Measurements from ENCODE around the gene NWD2. TPM values are rescaled to one million over a fixed set of nuclear protein-coding genes. Genes with fewer than 3 reads are reported as not detected.

NWD2 gene
- polyA plus RNA-seq, 1 donor (not counting 4 experiments of a cell fraction or from before 2014, with no cell fraction given): 0.10 TPM

GRCh38 chr4:37422102-37422501 lies 177.6 kb downstream of the NWD2 start:
- DNase-seq (ENCODE audit: low read depth, low spot score): no peak
- H3K27ac ChIP-seq (ENCODE audit: control insufficient read depth, insufficient read depth, low read length): no peak overlapping the region
- TF ChIP-seq EZH2 (IDR thresholded peaks at IDR 0.05; ENCODE audit: low read length) (no peak), CTCF (optimal IDR thresholded peaks at IDR 0.05 in 1 of 3, IDR thresholded peaks at IDR 0.05 in 1 of 3, conservative IDR thresholded peaks at IDR 0.05 in 1 of 3; ENCODE audit: extremely low read depth in 1 of 3, insufficient read depth in 2 of 3, low read length in 3 of 3) (no peak)
- H3K9me3 ChIP-seq (ENCODE audit: control insufficient read depth, low read depth, low read length): no peaks in the 10 kb centered on the region
- no peaks in the 10 kb centered on the region for H3K36me3 ChIP-seq (ENCODE audit: control insufficient read depth in 2 of 2, extremely low read depth in 1 of 2, insufficient read depth in 2 of 2, low read length in 2 of 2)
- no peaks in the 10 kb centered on the region for H3K27me3 ChIP-seq (ENCODE audit: control insufficient read depth, extremely low read depth, insufficient read depth, low read length)
- FAIRE-seq: no peak
- no peaks in the 10 kb centered on the region for H3K4me1 ChIP-seq (ENCODE audit: control insufficient read depth, extremely low read depth, insufficient read depth, low read length)
- H4K20me1 ChIP-seq (ENCODE audit: control insufficient read depth, extremely low read depth, insufficient read depth, low read length): no peaks in the 10 kb centered on the region
- no peak overlapping the region for H3K4me2 ChIP-seq (ENCODE audit: control insufficient read depth, extremely low read depth, insufficient read depth, low read depth, low read length)
- dilution Hi-C loops (cut with MboI; ENCODE audit: extremely low pct_ligation_motif_present, low sequenced_read_pairs): no loop called here
- H3K9ac ChIP-seq (ENCODE audit: control insufficient read depth, extremely low read depth, insufficient read depth, low read length): no peak overlapping the region
- no peaks in the 10 kb centered on the region for H3K9me1 ChIP-seq (ENCODE audit: control insufficient read depth, extremely low read depth, insufficient read depth, low read length)
- no peak overlapping the region for H3K4me3 ChIP-seq (ENCODE audit: control insufficient read depth in 2 of 3, extremely low read depth in 1 of 3, insufficient read depth in 2 of 3, low read depth in 1 of 3, low read length in 3 of 3)
- H2AFZ ChIP-seq (ENCODE audit: control insufficient read depth, low read length): no peak overlapping the region
- H3K79me2 ChIP-seq (ENCODE audit: control insufficient read depth, insufficient read depth, low read length): no peaks in the 10 kb centered on the region

- H3K79me2 ChIP-seq (ENCODE audit: control insufficient read depth, insufficient read depth, low read length): no peaks in the 10 kb centered on the region
- no peaks in the 10 kb centered on the region for H3K9me1 ChIP-seq (ENCODE audit: control insufficient read depth, extremely low read depth, insufficient read depth, low read length)
- no peak overlapping the region for H3K4me2 ChIP-seq (ENCODE audit: control insufficient read depth, extremely low read depth, insufficient read depth, low read depth, low read length)
- H3K9ac ChIP-seq (ENCODE audit: control insufficient read depth, extremely low read depth, insufficient read depth, low read length): no peak overlapping the region
- no peak overlapping the region for H3K27ac ChIP-seq (ENCODE audit: control insufficient read depth, insufficient read depth, low read length)
- no peak overlapping the region for H2AFZ ChIP-seq (ENCODE audit: control insufficient read depth, low read length)
- DNase-seq (ENCODE audit: low read depth, low spot score) (no peak), FAIRE-seq (no peak)
- TF ChIP-seq EZH2 (IDR thresholded peaks at IDR 0.05; ENCODE audit: low read length) (no peak), CTCF (optimal IDR thresholded peaks at IDR 0.05 in 1 of 3, IDR thresholded peaks at IDR 0.05 in 1 of 3, conservative IDR thresholded peaks at IDR 0.05 in 1 of 3; ENCODE audit: extremely low read depth in 1 of 3, insufficient read depth in 2 of 3, low read length in 3 of 3) (no peak)
- no peaks in the 10 kb centered on the region for H4K20me1 ChIP-seq (ENCODE audit: control insufficient read depth, extremely low read depth, insufficient read depth, low read length)
- no peaks in the 10 kb centered on the region for H3K27me3 ChIP-seq (ENCODE audit: control insufficient read depth, extremely low read depth, insufficient read depth, low read length)
- dilution Hi-C loops (cut with MboI; ENCODE audit: extremely low pct_ligation_motif_present, low sequenced_read_pairs): no loop called here
- no peaks in the 10 kb centered on the region for H3K9me3 ChIP-seq (ENCODE audit: control insufficient read depth, low read depth, low read length)
- no peaks in the 10 kb centered on the region for H3K4me1 ChIP-seq (ENCODE audit: control insufficient read depth, extremely low read depth, insufficient read depth, low read length)
- H3K4me3 ChIP-seq (ENCODE audit: control insufficient read depth in 2 of 3, extremely low read depth in 1 of 3, insufficient read depth in 2 of 3, low read depth in 1 of 3, low read length in 3 of 3): no peak overlapping the region
- no peaks in the 10 kb centered on the region for H3K36me3 ChIP-seq (ENCODE audit: control insufficient read depth in 2 of 2, extremely low read depth in 1 of 2, insufficient read depth in 2 of 2, low read length in 2 of 2)
Observed at GRCh38 chr4:37422638-37423037, 178.1 kb downstream of the NWD2 start.

Data from keratinocyte (primary cell).